ENCODE data around the gene IFNG-AS1.

Gene IFNG-AS1

GRCh38 chr12:68042212-68042699 lies 53.0 kb downstream of the IFNG-AS1 start:
- Histone ChIP-seq H3K4me1 (ENCODE audit: insufficient read depth, low read length) (no peaks in the 10 kb centered on the region), H3K4me3 (ENCODE audit: low read length) (no peak overlapping the region), H3K36me3 (ENCODE audit: insufficient read depth, low read depth, low read length) (no peaks in the 10 kb centered on the region), H3K27ac (ENCODE audit: low read length) (no peak overlapping the region), H3K9me3 (ENCODE audit: insufficient read depth, low read depth, low read length) (no peaks in the 10 kb centered on the region; the same call in 1 of the 2 replicates), H3K9ac (ENCODE audit: low read depth, low read length) (no peak overlapping the region), H3K27me3 (ENCODE audit: insufficient read depth, low read length) (no peaks in the 10 kb centered on the region)

DNA sequence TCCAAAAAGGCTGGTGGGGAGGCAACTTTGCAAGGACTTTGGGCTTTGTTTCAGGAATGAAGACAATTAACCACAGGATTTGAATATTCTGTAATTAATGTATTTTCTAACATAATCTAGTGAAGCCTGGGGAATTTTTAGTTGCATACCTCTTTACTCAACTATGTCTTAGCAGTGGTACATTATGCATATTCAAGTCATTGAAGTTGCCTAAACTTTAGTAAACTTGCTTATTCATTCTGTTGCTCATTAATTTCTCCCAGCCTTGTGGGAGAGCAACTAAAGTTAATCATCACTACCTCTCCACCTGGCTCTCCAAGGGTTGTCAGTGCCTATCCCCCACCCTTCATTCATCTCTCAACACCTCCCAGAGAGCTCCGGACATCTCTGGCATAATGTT lies 54.2 kb downstream of the IFNG-AS1 start:
- H3K27ac ChIP-seq (ENCODE audit: low read length): no peak overlapping the region
- no peaks in the 10 kb centered on the region for H3K4me1 ChIP-seq (ENCODE audit: insufficient read depth, low read length)
- no peaks in the 10 kb centered on the region; the same call in 1 of the 2 replicates for H3K9me3 ChIP-seq (ENCODE audit: insufficient read depth, low read depth, low read length)
- H3K27me3 ChIP-seq (ENCODE audit: insufficient read depth, low read length): no peaks in the 10 kb centered on the region
- no peak overlapping the region for H3K4me3 ChIP-seq (ENCODE audit: low read length)
- no peak overlapping the region for H3K9ac ChIP-seq (ENCODE audit: low read depth, low read length)
- no peaks in the 10 kb centered on the region for H3K36me3 ChIP-seq (ENCODE audit: insufficient read depth, low read depth, low read length)

- no peak overlapping the region for H3K9ac ChIP-seq (ENCODE audit: low read depth, low read length)
- H3K4me3 ChIP-seq (ENCODE audit: low read length): no peak overlapping the region
- no peaks in the 10 kb centered on the region for H3K4me1 ChIP-seq (ENCODE audit: insufficient read depth, low read length)
- no peak overlapping the region for H3K27ac ChIP-seq (ENCODE audit: low read length)
- no peaks in the 10 kb centered on the region; the same call in 1 of the 2 replicates for H3K9me3 ChIP-seq (ENCODE audit: insufficient read depth, low read depth, low read length)
- no peaks in the 10 kb centered on the region for H3K27me3 ChIP-seq (ENCODE audit: insufficient read depth, low read length)
- H3K36me3 ChIP-seq (ENCODE audit: insufficient read depth, low read depth, low read length): no peaks in the 10 kb centered on the region
Measured at GRCh38 chr12:68048648-68049297, 59.5 kb downstream of the IFNG-AS1 start.

- Histone ChIP-seq H3K4me1 (ENCODE audit: insufficient read depth, low read length) (no peaks in the 10 kb centered on the region), H3K9me3 (ENCODE audit: insufficient read depth, low read depth, low read length) (peaks cover 9% of the 10 kb centered on the region), H3K27me3 (ENCODE audit: insufficient read depth, low read length) (no peaks in the 10 kb centered on the region), H3K36me3 (ENCODE audit: insufficient read depth, low read depth, low read length) (no peaks in the 10 kb centered on the region), H3K27ac (ENCODE audit: low read length) (no peak overlapping the region), H3K4me3 (ENCODE audit: low read length) (no peak overlapping the region), H3K9ac (ENCODE audit: low read depth, low read length) (no peak overlapping the region)
Measured at GRCh38 chr12:68056300-68056699, 67.1 kb downstream of the IFNG-AS1 start.

DNA sequence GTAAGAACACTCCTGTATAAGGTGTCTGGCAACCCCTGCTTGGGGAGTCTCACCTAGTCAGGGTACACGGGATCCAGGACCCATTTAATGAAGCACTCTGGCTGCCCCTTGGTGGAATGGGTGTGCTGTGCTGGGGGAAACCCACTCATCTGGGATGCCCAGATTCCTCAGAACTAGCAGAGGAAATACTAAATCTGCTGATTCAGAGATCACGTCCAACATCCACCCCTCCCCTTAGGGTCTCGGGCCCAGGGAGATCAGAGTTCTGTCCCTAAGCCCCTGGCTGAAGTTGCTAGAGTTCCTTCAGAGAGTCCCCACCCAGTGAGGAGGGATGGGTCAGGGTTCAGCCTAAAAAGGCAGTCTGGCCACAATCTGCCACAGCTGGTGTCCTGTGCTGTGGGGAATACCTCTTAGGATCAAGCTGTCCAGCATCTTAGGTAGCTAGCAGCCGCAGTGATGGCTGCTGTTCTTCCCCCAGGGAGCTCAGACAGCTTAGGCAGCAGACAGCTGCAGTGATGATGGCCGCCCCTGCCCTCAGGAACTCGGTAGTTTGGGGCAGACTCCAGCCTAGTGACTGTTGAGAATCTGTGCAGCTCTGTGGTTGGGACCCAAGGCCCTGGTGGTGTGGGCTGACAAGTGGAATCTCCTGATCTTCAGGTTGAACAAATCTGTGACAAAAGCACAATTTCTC lies 74.8 kb downstream of the IFNG-AS1 start:
- no peak overlapping the region for H3K27ac ChIP-seq (ENCODE audit: low read length)

DNA sequence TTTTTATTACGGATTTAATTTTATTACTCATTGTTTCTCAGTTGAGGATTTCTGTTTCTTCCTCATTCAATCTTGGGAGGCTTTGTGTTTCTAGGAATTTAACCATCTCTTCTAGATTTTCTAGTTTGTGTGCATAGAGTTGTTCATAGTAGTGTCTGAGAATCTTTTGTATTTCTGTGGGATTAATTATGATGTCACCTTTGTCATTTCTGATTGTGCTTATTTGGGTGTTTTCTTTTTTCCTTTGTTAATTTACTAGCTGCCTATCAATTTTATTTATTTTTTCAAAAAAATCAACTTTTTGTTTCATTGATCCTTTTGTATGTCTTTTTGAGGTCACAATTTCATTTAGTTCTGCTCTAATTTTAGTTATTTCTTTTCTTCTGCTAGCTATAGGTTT lies 75.9 kb downstream of the IFNG-AS1 start:
- Histone ChIP-seq H3K27ac (ENCODE audit: low read length) (no peak overlapping the region), H3K4me3 (ENCODE audit: low read length) (no peak overlapping the region), H3K9ac (ENCODE audit: low read depth, low read length) (no peak overlapping the region), H3K36me3 (ENCODE audit: insufficient read depth, low read depth, low read length) (no peaks in the 10 kb centered on the region), H3K9me3 (ENCODE audit: insufficient read depth, low read depth, low read length) (peaks cover 14% of the 10 kb centered on the region), H3K4me1 (ENCODE audit: insufficient read depth, low read length) (no peaks in the 10 kb centered on the region), H3K27me3 (ENCODE audit: insufficient read depth, low read length) (no peaks in the 10 kb centered on the region)

More for the DNA sequence above, 74.8 kb downstream of the IFNG-AS1 start:
- Histone ChIP-seq H3K9ac (ENCODE audit: low read depth, low read length) (no peak overlapping the region), H3K4me3 (ENCODE audit: low read length) (no peak overlapping the region), H3K36me3 (ENCODE audit: insufficient read depth, low read depth, low read length) (no peaks in the 10 kb centered on the region), H3K4me1 (ENCODE audit: insufficient read depth, low read length) (no peaks in the 10 kb centered on the region), H3K9me3 (ENCODE audit: insufficient read depth, low read depth, low read length) (peaks cover 19% of the 10 kb centered on the region), H3K27me3 (ENCODE audit: insufficient read depth, low read length) (no peaks in the 10 kb centered on the region)

DNA sequence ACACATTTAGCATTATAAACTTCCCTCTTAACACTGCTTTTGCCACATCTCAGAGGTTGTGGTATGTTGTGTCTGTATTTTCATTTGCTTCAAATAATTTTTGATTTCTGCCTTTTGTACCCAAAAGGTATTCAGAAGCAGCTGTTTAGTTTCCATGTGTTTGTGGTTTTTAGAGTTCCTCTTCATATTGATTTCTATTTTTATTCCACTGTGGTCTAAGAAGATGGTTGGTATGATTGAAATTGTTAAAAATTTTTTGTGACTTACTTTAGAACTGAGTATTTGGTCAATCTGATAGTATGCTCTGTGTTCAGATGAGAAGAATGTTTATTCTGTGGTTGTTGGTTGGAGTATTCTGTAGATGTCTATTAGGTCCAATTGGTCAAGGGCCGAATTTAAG lies 76.4 kb downstream of the IFNG-AS1 start:
- Histone ChIP-seq H3K4me3 (ENCODE audit: low read length) (no peak overlapping the region), H3K27ac (ENCODE audit: low read length) (no peak overlapping the region), H3K4me1 (ENCODE audit: insufficient read depth, low read length) (no peaks in the 10 kb centered on the region), H3K27me3 (ENCODE audit: insufficient read depth, low read length) (no peaks in the 10 kb centered on the region), H3K9me3 (ENCODE audit: insufficient read depth, low read depth, low read length) (peaks cover 14% of the 10 kb centered on the region), H3K36me3 (ENCODE audit: insufficient read depth, low read depth, low read length) (no peaks in the 10 kb centered on the region), H3K9ac (ENCODE audit: low read depth, low read length) (no peak overlapping the region)

GRCh38 chr12:68067762-68068376 lies 78.6 kb downstream of the IFNG-AS1 start:
- Histone ChIP-seq H3K27ac (ENCODE audit: low read length) (no peak overlapping the region), H3K4me1 (ENCODE audit: insufficient read depth, low read length) (no peaks in the 10 kb centered on the region), H3K9ac (ENCODE audit: low read depth, low read length) (no peak overlapping the region), H3K27me3 (ENCODE audit: insufficient read depth, low read length) (peaks cover 4% of the 10 kb centered on the region; the same call in 1 of the 2 replicates), H3K36me3 (ENCODE audit: insufficient read depth, low read depth, low read length) (no peaks in the 10 kb centered on the region), H3K9me3 (ENCODE audit: insufficient read depth, low read depth, low read length) (peaks cover 14% of the 10 kb centered on the region), H3K4me3 (ENCODE audit: low read length) (no peak overlapping the region)

DNA sequence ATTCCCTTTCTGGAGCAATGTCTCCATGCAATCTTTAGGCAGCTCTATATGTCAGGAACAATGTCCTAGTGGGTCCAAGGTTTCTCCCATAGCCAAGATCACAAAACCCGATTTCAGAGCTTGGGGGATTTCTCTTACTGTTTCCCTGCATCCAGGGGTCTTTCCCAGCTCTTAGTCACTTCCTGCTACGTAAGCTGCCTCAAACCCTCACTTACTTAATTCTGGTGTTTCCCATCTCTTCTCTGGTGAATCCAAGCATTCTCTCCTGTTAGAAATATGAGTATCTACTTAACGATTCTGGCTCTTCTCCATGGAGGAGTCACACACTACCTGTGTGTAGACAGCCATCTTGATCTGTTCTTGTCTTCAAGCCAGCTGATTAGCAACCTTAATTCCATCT lies 80.0 kb downstream of the IFNG-AS1 start:
- H3K27me3 ChIP-seq (ENCODE audit: insufficient read depth, low read length): peaks cover 8% of the 10 kb centered on the region; the same call in 1 of the 2 replicates

More for the DNA sequence above, 80.0 kb downstream of the IFNG-AS1 start:
- Histone ChIP-seq H3K4me1 (ENCODE audit: insufficient read depth, low read length) (peaks cover 4% of the 10 kb centered on the region; the same call in 1 of the 2 replicates), H3K4me3 (ENCODE audit: low read length) (no peak overlapping the region), H3K9me3 (ENCODE audit: insufficient read depth, low read depth, low read length) (peaks cover 14% of the 10 kb centered on the region), H3K9ac (ENCODE audit: low read depth, low read length) (no peak overlapping the region), H3K27ac (ENCODE audit: low read length) (no peak overlapping the region), H3K36me3 (ENCODE audit: insufficient read depth, low read depth, low read length) (no peaks in the 10 kb centered on the region)
